GM12891 (cell line): ENCODE results near the gene DEF6.
A peak's percentile ranks its signal among the peaks of the same experiment; 100 is the strongest.

Experiments used
- PAX5 ChIP-seq: IDR thresholded peaks from 2 replicates; pipeline ENCODE4 v1.6.1; 2011; ENCODE audit warnings: low read length, moderate library complexity, mild to moderate bottlenecking; ENCODE audit not compliant: insufficient read depth, severe bottlenecking
- POLR2A ChIP-seq: IDR thresholded peaks from 2 replicates; pipeline ENCODE4 v1.6.1; 2011; ENCODE audit warnings: low read depth, low read length, control low read depth
- POLR2AphosphoS5 ChIP-seq: IDR thresholded peaks from 2 replicates; pipeline ENCODE4 v1.6.1; 2011; ENCODE audit warnings: low read depth, low read length, control low read depth
- POU2F2 ChIP-seq: IDR thresholded peaks from 2 replicates; pipeline ENCODE4 v1.6.1; 2011; ENCODE audit warnings: low read depth, mild to moderate bottlenecking, control low read depth, low read length, moderate library complexity
- SPI1 ChIP-seq: IDR thresholded peaks from 2 replicates; pipeline ENCODE4 v1.6.1; 2011; ENCODE audit warnings: low read depth, low read length, control low read depth
- TAF1 ChIP-seq: IDR thresholded peaks from 2 replicates; pipeline ENCODE4 v1.6.1; 2011; ENCODE audit warnings: low read depth, low read length, control low read depth

DNA sequence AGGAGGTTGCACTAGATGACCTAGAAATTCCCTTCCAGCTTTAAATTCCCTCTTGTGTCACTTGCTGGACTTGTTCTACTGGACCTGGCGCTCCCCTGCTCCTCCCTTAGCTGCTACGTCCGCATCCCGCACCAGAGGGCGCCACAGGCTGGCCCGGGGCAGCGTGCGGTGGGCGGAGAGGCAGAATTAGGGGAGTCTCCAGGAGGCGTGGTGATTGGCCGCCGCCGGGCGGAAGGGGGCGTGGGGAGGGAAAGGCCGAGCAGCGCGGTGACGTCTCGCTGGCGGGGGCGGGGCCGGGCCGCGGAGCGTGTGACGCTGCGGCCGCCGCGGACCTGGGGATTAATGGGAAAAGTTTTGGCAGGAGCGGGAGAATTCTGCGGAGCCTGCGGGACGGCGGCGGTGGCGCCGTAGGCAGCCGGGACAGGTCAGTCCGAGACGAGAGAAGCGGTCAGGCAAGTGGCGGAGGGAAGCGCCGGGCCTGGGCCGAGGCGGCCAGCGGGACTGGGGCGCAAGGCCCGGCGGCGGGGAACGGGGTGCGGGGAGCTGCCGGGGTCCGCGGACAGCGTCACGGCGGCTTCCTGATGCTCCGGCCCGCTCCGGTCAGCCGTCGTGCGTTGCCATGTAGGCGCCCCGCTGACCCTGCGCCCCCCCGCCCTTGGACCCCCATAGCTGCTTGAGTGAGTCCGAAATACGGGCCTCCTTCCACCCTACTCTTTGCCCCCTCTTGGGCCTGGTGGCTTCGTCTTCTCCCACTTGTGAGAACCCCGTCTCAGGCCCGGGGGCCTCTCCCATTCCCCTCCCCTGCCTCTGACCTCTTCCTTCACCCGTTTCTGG is 44.9 kb downstream of the DEF6 start, which contains the start of gene PPARD:
- TF ChIP-seq POLR2A (no peak), TAF1 (0 out of 2 replicates have a peak, but pooled peaks have one; percentile 39), SPI1 (no peak), POLR2AphosphoS5 (no peak), POU2F2 (no peak), PAX5 (peak; percentile 2)
